Vagina (tissue), 2 donors: ENCODE data around the gene FMN2. TPM values are rescaled to one million over a fixed set of nuclear protein-coding genes. Genes with fewer than 3 reads are reported as not detected.

Source experiments
- DNase-seq, 2 donors: peaks; one replicate each; pipeline ENCODE4 v3.0.0-alpha.2; 2017; ENCODE audit errors: extremely low spot score in 2 of 2
- H3K27ac ChIP-seq: fragments of 200-600 bp; sonication (generic); one replicate; pipeline ENCODE4 v1.5.1; 2019
- H3K27me3 ChIP-seq: fragments of 200-600 bp; sonication (generic); one replicate; pipeline ENCODE4 v1.5.1; 2019
- H3K36me3 ChIP-seq, 2 donors: fragments of 200-600 bp; sonication (generic); one replicate each; pipeline ENCODE4 v1.5.1; 2017 to 2019
- H3K4me1 ChIP-seq: fragments of 200-600 bp; sonication (generic); one replicate; pipeline ENCODE4 v1.5.1; 2019
- H3K4me3 ChIP-seq, 2 donors: fragments of 200-600 bp; sonication (generic); 1 replicate in 1 of 2; 2 replicates in 1 of 2; pipeline ENCODE4 v1.5.1; 2016 to 2019
- H3K9me3 ChIP-seq: fragments of 200-600 bp; sonication (generic); one replicate; pipeline ENCODE4 v1.5.1; 2019
- POLR2A ChIP-seq, 2 donors: fragments of 450-650 bp; IDR thresholded peaks; one replicate each; pipeline ENCODE4 v1.6.1; 2017; ENCODE audit warnings: antibody characterized with exemption in 2 of 2, mild to moderate bottlenecking in 2 of 2, moderate library complexity in 2 of 2
- POLR2AphosphoS5 ChIP-seq, 2 donors: sonication (generic); formaldehyde crosslinking; IDR thresholded peaks; one replicate each; pipeline ENCODE4 v1.9.0; 2017; ENCODE audit warnings: antibody characterized with exemption in 2 of 2, mild to moderate bottlenecking in 2 of 2, low read depth in 1 of 2; ENCODE audit not compliant: insufficient read depth in 1 of 2
- intact Hi-C: fragments of 100-400 bp; cut with DNase I; formaldehyde crosslinking; loops from one replicate; pipeline ENCODE4 v1.15.1; 2023
- total RNA-seq: library from RNA; depleted of rRNA; stranded (reverse); fragments of >200 nt; gene quantifications from one replicate; pipeline ENCODE4 v1.2.3, GENCODE V29; 2016
- TF ChIP-seq, protein P1 (sequence below), 3 experiments: fragments of 450-650 bp in 2 of 3; fragments of 200-600 bp in 1 of 3; sonication (generic) in 1 of 3; IDR thresholded peaks; one replicate each; pipeline ENCODE4 v1.5.1; 2017 to 2019; ENCODE audit warnings: antibody characterized with exemption in 3 of 3, mild to moderate bottlenecking in 2 of 3, moderate library complexity in 2 of 3

FMN2 gene
- total RNA-seq, 1 donor from 2014 or later: not detected

DNA sequence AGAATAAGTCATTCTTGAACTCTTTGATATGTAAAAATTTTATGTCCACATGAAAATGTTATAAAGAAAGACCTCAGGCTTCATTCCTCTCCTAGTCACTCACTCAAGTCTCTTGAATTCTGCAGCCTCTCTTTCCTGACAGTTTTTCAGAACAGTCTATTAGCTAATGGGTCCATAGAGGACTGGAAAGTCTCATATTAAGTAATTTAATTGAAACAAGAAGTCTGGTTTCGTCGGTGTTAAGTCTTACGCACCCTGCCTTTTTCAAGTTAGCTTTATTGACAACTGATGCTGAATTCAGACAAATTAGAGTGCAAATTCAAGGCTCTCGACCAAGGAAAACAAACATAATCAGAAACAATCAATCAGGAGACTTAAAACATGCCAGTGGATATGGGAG lies 414.5 kb downstream of the FMN2 start:
- intact Hi-C loops: no loop called here
- H3K27me3 ChIP-seq: no peaks in the 10 kb centered on the region
- H3K9me3 ChIP-seq: no peaks in the 10 kb centered on the region
- H3K36me3 ChIP-seq: no peaks in the 10 kb centered on the region
- H3K27ac ChIP-seq: no peak overlapping the region
- no peak overlapping the region for H3K4me3 ChIP-seq
- H3K4me1 ChIP-seq: no peaks in the 10 kb centered on the region
- DNase-seq: no peak
- no peak for TF ChIP-seq POLR2A (IDR thresholded peaks at IDR 0.05)
- TF ChIP-seq, protein P1, sequence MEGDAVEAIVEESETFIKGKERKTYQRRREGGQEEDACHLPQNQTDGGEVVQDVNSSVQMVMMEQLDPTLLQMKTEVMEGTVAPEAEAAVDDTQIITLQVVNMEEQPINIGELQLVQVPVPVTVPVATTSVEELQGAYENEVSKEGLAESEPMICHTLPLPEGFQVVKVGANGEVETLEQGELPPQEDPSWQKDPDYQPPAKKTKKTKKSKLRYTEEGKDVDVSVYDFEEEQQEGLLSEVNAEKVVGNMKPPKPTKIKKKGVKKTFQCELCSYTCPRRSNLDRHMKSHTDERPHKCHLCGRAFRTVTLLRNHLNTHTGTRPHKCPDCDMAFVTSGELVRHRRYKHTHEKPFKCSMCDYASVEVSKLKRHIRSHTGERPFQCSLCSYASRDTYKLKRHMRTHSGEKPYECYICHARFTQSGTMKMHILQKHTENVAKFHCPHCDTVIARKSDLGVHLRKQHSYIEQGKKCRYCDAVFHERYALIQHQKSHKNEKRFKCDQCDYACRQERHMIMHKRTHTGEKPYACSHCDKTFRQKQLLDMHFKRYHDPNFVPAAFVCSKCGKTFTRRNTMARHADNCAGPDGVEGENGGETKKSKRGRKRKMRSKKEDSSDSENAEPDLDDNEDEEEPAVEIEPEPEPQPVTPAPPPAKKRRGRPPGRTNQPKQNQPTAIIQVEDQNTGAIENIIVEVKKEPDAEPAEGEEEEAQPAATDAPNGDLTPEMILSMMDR (IDR thresholded peaks at IDR 0.05): no peak
- no peak for TF ChIP-seq POLR2AphosphoS5 (IDR thresholded peaks at IDR 0.05; ENCODE audit: insufficient read depth in 1 of 2, low read depth in 1 of 2)

DNA sequence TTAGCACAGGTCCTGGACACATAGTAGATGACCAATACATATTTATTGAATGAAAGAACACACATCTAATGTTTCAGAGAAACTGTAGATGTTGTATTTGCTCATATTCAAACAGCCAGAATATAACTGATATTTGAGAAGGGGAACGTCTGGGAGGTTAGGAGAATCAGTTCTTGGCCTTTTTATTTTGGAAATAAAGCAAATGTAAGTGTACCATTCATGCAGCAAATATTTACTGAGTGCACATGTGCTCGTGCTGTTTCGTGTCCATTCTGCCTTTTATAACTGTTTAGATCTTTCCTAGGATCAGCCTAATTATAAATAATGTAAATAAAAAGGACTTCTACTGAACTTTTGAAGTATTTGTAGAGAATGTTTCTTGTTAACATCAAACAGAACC lies 416.5 kb downstream of the FMN2 start:
- no peaks in the 10 kb centered on the region for H3K9me3 ChIP-seq
- TF ChIP-seq, protein P1 (IDR thresholded peaks at IDR 0.05): no peak
- no peak for TF ChIP-seq POLR2AphosphoS5 (IDR thresholded peaks at IDR 0.05; ENCODE audit: insufficient read depth in 1 of 2, low read depth in 1 of 2)
- no peak for TF ChIP-seq POLR2A (IDR thresholded peaks at IDR 0.05)
- no peak for DNase-seq

DNA sequence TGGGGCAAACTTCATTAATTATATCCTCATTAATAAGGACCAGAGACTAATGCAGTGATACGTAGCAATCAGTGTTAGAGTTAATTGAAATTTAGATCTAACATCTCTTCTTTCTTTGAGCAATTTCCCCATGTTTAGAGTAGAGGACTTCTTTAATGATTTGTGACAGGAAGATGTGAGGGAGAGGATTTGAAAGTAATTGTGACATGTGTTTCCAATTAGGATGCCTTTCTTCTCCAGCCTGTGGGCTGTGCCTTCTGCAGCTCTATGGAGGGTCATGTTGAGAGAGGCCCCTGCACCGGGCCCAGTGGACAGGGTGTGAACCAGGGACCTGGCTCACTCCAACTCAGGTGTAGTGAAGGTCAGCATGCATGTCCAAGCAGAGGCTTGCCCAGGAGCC lies 417.3 kb downstream of the FMN2 start:
- H3K36me3 ChIP-seq: no peaks in the 10 kb centered on the region
- H3K27me3 ChIP-seq: no peaks in the 10 kb centered on the region
- TF ChIP-seq POLR2AphosphoS5 (IDR thresholded peaks at IDR 0.05; ENCODE audit: insufficient read depth in 1 of 2, low read depth in 1 of 2) (no peak), POLR2A (IDR thresholded peaks at IDR 0.05) (no peak)
- TF ChIP-seq, protein P1 (IDR thresholded peaks at IDR 0.05): no peak
- no peak for DNase-seq
- H3K4me1 ChIP-seq: no peaks in the 10 kb centered on the region
- intact Hi-C loops: no loop called here
- no peak overlapping the region for H3K4me3 ChIP-seq
- no peak overlapping the region for H3K27ac ChIP-seq
- no peaks in the 10 kb centered on the region for H3K9me3 ChIP-seq

More for the DNA sequence above, 416.5 kb downstream of the FMN2 start:
- no peak overlapping the region for H3K27ac ChIP-seq
- H3K27me3 ChIP-seq: no peaks in the 10 kb centered on the region
- no peaks in the 10 kb centered on the region for H3K4me1 ChIP-seq
- H3K36me3 ChIP-seq: no peaks in the 10 kb centered on the region
- H3K4me3 ChIP-seq: no peak overlapping the region
- intact Hi-C loops: no loop called here

DNA sequence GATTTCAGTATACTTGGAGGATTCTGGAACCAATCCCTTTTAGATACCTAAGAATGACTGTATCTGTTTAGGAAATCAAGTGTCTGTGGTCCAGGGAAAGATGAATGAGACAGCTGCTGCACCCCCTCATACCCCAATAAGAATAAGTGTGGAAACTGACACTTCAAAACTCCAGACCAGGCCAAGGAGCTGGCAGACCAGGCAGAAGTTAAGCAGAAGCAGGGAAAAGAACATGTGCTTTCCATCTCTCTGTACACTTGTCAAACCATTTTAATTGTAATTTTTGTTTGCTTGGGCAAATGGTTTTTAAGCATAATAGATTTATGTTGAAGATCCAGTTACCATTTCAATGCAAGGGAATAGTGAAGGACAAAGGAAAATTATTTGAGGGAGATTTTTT lies 420.1 kb downstream of the FMN2 start:
- H3K27me3 ChIP-seq: no peaks in the 10 kb centered on the region
- intact Hi-C loops: no loop called here
- H3K27ac ChIP-seq: no peak overlapping the region
- no peak overlapping the region for H3K4me3 ChIP-seq
- no peaks in the 10 kb centered on the region for H3K36me3 ChIP-seq
- no peaks in the 10 kb centered on the region for H3K9me3 ChIP-seq
- no peaks in the 10 kb centered on the region for H3K4me1 ChIP-seq
- DNase-seq: no peak
- no peak for TF ChIP-seq POLR2AphosphoS5 (IDR thresholded peaks at IDR 0.05; ENCODE audit: insufficient read depth in 1 of 2, low read depth in 1 of 2)

DNA sequence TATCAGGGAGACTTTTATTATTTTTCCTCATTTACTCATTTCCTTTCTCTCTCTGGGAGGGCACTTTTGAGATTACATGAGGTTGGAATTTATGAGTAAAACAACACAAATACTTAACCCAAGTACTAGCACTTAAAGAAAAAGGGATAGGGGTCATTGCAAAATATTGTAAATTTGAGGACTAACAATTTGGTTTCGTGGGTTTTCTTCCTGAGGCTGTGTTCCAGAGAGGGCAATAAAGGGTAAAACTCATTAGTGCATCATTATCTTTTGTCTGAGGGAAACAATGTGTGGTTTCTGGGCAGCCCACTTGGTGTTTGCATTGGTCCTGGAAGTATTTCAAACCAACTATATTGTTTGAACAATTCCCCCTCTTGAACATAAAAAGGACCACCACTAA lies 423.8 kb downstream of the FMN2 start:
- Histone ChIP-seq H3K9me3 (no peaks in the 10 kb centered on the region), H3K36me3 (no peaks in the 10 kb centered on the region), H3K4me1 (no peaks in the 10 kb centered on the region), H3K27ac (no peak overlapping the region), H3K27me3 (no peaks in the 10 kb centered on the region), H3K4me3 (no peak overlapping the region)
- intact Hi-C loops: no loop called here
- TF ChIP-seq, protein P1 (IDR thresholded peaks at IDR 0.05): no peak
- no peak for TF ChIP-seq POLR2AphosphoS5 (IDR thresholded peaks at IDR 0.05; ENCODE audit: insufficient read depth in 1 of 2, low read depth in 1 of 2)
- TF ChIP-seq POLR2A (IDR thresholded peaks at IDR 0.05): no peak
- DNase-seq: no peak

DNA sequence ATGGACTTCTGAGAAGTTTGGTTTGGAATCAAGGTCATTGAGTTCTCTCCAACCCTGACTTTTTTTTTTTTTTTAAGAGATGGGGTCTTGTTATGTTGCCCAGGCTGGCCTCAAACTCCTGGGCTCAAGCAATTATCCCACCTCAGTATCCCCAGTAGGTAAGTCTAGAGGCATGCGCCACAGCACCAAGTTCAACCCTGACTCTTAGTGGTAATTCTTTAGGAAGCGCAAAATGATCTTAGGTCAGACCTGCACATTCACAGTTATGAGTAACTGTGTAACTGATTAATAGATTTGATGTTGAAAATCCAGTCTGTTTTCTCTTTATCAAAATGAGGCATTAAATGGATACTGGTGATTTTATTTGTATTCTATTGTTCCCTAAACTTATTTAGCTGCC lies 424.4 kb downstream of the FMN2 start:
- H3K36me3 ChIP-seq: no peaks in the 10 kb centered on the region
- DNase-seq: no peak
- TF ChIP-seq POLR2A (IDR thresholded peaks at IDR 0.05) (no peak), POLR2AphosphoS5 (IDR thresholded peaks at IDR 0.05; ENCODE audit: insufficient read depth in 1 of 2, low read depth in 1 of 2) (no peak)
- TF ChIP-seq, protein P1 (IDR thresholded peaks at IDR 0.05): no peak
- H3K4me3 ChIP-seq: no peak overlapping the region
- H3K27ac ChIP-seq: no peak overlapping the region
- H3K27me3 ChIP-seq: no peaks in the 10 kb centered on the region
- no peaks in the 10 kb centered on the region for H3K9me3 ChIP-seq
- intact Hi-C loops: no loop called here
- no peaks in the 10 kb centered on the region for H3K4me1 ChIP-seq
